Suppressor macrophage treated with lipopolysaccharide for 4 hours (primary cell): ENCODE results near the gene CUBN.
A peak's percentile ranks its signal among the peaks of the same experiment; 100 is the strongest.

ENCODE experiments used
- DNase-seq: peaks from one replicate; pipeline ENCODE4 v3.0.0-alpha.2; 2020

Gene CUBN

GRCh38 chr10:17101257-17101909 is 28.2 kb downstream of the CUBN start:
- no peak for DNase-seq

- DNase-seq: no peak
Observed at GRCh38 chr10:17100586-17100985, 29.0 kb downstream of the CUBN start.

- DNase-seq: no peak
Observed at GRCh38 chr10:17098012-17098411, 31.6 kb downstream of the CUBN start.

GRCh38 chr10:17094844-17095243 is 34.8 kb downstream of the CUBN start:
- no peak for DNase-seq

- DNase-seq: no peak
Observed at GRCh38 chr10:17092986-17093803, 36.4 kb downstream of the CUBN start.

- DNase-seq: peak; percentile 32
Observed at GRCh38 chr10:17092216-17092944, 37.2 kb downstream of the CUBN start.

- DNase-seq: no peak
Observed at GRCh38 chr10:17088118-17088806, 41.3 kb downstream of the CUBN start.

GRCh38 chr10:17086865-17087367 is 42.7 kb downstream of the CUBN start:
- DNase-seq: no peak

GRCh38 chr10:17085011-17085725 is 44.4 kb downstream of the CUBN start:
- DNase-seq: no peak

- DNase-seq: no peak
Observed at GRCh38 chr10:17084258-17084657, 45.4 kb downstream of the CUBN start.

GRCh38 chr10:17081431-17081830 is 48.2 kb downstream of the CUBN start:
- DNase-seq: peak; percentile 46

GRCh38 chr10:17077890-17078289 is 51.7 kb downstream of the CUBN start:
- no peak for DNase-seq

- no peak for DNase-seq
Observed at GRCh38 chr10:17077346-17077781, 52.2 kb downstream of the CUBN start.

GRCh38 chr10:17076626-17077345 is 52.8 kb downstream of the CUBN start:
- DNase-seq: peak; percentile 48

- DNase-seq: peak; percentile 89
Observed at GRCh38 chr10:17075533-17076359, 53.9 kb downstream of the CUBN start.

GRCh38 chr10:17074541-17074847 is 55.1 kb downstream of the CUBN start:
- peak; percentile 73 for DNase-seq

GRCh38 chr10:17073725-17074540 is 55.7 kb downstream of the CUBN start:
- no peak for DNase-seq

GRCh38 chr10:17068953-17069352 is 60.7 kb downstream of the CUBN start:
- no peak for DNase-seq

- no peak for DNase-seq
Observed at GRCh38 chr10:17067376-17068264, 62.0 kb downstream of the CUBN start.
